ENCODE data around the gene CUL9.

DNA sequence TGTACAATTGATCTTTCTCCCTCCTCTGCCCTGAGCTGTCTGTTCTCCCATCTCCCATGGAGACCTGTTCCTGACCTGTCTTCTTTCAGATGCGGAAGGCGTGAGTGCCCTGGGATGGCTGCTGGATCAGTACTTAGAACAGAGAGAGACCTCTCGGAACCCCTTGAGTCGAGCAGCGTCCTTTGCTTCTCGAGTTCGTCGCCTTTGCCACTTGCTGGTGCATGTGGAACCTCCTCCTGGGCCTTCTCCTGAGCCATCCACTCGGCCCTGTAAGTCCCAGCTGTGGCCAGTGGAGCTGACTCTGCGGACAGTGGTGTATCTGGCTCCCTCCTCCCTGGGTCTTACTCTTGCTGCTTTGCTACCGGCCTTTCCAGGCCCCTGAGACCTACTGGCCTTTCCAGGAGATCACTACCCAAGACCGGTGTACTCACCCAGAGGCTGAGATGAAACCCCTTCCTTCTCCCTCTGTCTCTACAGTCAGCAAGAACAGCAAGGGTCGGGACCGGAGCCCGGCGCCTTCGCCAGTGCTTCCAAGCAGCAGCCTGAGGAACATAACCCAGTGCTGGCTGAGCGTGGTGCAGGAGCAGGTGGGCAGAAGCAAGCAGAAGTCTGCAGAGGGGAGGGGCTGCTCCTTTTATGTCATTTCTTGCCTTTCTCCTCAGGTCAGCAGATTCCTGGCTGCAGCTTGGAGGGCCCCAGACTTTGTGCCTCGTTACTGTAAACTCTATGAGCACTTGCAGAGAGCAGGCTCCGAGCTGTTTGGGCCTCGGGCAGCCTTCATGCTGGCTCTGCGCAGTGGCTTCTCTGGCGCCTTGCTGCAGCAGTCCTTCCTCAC is 22.5 kb downstream of the CUL9 start:
- TF ChIP-seq, protein P1, sequence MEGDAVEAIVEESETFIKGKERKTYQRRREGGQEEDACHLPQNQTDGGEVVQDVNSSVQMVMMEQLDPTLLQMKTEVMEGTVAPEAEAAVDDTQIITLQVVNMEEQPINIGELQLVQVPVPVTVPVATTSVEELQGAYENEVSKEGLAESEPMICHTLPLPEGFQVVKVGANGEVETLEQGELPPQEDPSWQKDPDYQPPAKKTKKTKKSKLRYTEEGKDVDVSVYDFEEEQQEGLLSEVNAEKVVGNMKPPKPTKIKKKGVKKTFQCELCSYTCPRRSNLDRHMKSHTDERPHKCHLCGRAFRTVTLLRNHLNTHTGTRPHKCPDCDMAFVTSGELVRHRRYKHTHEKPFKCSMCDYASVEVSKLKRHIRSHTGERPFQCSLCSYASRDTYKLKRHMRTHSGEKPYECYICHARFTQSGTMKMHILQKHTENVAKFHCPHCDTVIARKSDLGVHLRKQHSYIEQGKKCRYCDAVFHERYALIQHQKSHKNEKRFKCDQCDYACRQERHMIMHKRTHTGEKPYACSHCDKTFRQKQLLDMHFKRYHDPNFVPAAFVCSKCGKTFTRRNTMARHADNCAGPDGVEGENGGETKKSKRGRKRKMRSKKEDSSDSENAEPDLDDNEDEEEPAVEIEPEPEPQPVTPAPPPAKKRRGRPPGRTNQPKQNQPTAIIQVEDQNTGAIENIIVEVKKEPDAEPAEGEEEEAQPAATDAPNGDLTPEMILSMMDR (IDR thresholded peaks at IDR 0.05; ENCODE audit: low read length): no peak
- TF ChIP-seq EZH2 (IDR thresholded peaks at IDR 0.05; ENCODE audit: borderline replicate concordance, low read length): no peak
